ENCODE measurements around the gene ABCC1. TPM values are rescaled to one million over a fixed set of nuclear protein-coding genes. Genes with fewer than 3 reads are reported as not detected.

ABCC1 gene
- total RNA-seq, 1 experiment from 2014 or later = 61.9 TPM

- H3K27ac Mint-ChIP-seq = no peak overlapping the region
- H3K4me3 Mint-ChIP-seq = no peak overlapping the region
- H3K4me1 Mint-ChIP-seq = peaks cover 2% of the 10 kb centered on the region; the same call in 1 of the 2 replicates
- TF ChIP-seq ZNF317 (CRISPR knock-in tag; IDR thresholded peaks at IDR 0.05; ENCODE audit: borderline replicate concordance, low read depth) (no peak), ZNF281 (CRISPR knock-in tag; IDR thresholded peaks at IDR 0.05) (no peak), FOXK1 (CRISPR knock-in tag; IDR thresholded peaks at IDR 0.05) (no peak), CBFB (CRISPR knock-in tag; IDR thresholded peaks at IDR 0.05; ENCODE audit: low read depth) (no peak), MYBL2 (CRISPR knock-in tag; IDR thresholded peaks at IDR 0.05) (no peak), NR1H2 (CRISPR knock-in tag; IDR thresholded peaks at IDR 0.05) (no peak), KAT7 (CRISPR knock-in tag; IDR thresholded peaks at IDR 0.05; ENCODE audit: borderline replicate concordance) (no peak)
- ATAC-seq (no peak), DNase-seq (ENCODE audit: low spot score) (no peak)
- H3K27me3 Mint-ChIP-seq (ENCODE audit: low read depth) = no peaks in the 10 kb centered on the region
- peaks cover 13% of the 10 kb centered on the region for H3K9me3 Mint-ChIP-seq
- ChIA-PET POLR2A (no interaction called here), CTCF (no interaction called here)
- no peaks in the 10 kb centered on the region for H3K36me3 Mint-ChIP-seq
These were observed 36.2 kb upstream of the ABCC1 start for GRCh38 chr16:15913046-15913698.

GRCh38 chr16:15915555-15916081 is 33.8 kb upstream of the ABCC1 start:
- POLR2A ChIA-PET = no interaction called here
- no peaks in the 10 kb centered on the region for H3K4me1 Mint-ChIP-seq
- TF ChIP-seq STAT6 (CRISPR knock-in tag; conservative IDR thresholded peaks at IDR 0.05; ENCODE audit: low read depth) (no peak), ZNF281 (CRISPR knock-in tag; IDR thresholded peaks at IDR 0.05) (no peak), NR1H2 (CRISPR knock-in tag; IDR thresholded peaks at IDR 0.05) (no peak), ZSCAN18 (CRISPR knock-in tag; IDR thresholded peaks at IDR 0.05) (no peak), TP53 (CRISPR knock-in tag; IDR thresholded peaks at IDR 0.05) (no peak), JUN (CRISPR knock-in tag; IDR thresholded peaks at IDR 0.05) (no peak), NFYB (CRISPR knock-in tag; conservative IDR thresholded peaks at IDR 0.05; ENCODE audit: low read depth) (no peak), FOXP4 (CRISPR knock-in tag; IDR thresholded peaks at IDR 0.05) (no peak), HMGA2 (CRISPR knock-in tag; IDR thresholded peaks at IDR 0.05) (no peak), ZBTB21 (CRISPR knock-in tag; IDR thresholded peaks at IDR 0.05; ENCODE audit: borderline replicate concordance) (no peak), ATF2 (CRISPR knock-in tag; IDR thresholded peaks at IDR 0.05; ENCODE audit: borderline replicate concordance, low read depth) (no peak), MAX (CRISPR knock-in tag; IDR thresholded peaks at IDR 0.05) (no peak), E2F5 (CRISPR knock-in tag; IDR thresholded peaks at IDR 0.05) (no peak)

More at GRCh38 chr16:15915555-15916081, 33.8 kb upstream of the ABCC1 start:
- H3K4me3 Mint-ChIP-seq = no peak overlapping the region
- ATAC-seq (no peak), DNase-seq (ENCODE audit: low spot score) (no peak)
- no peaks in the 10 kb centered on the region for H3K36me3 Mint-ChIP-seq
- H3K27me3 Mint-ChIP-seq (ENCODE audit: low read depth) = no peaks in the 10 kb centered on the region
- H3K9me3 Mint-ChIP-seq = peaks cover 16% of the 10 kb centered on the region
- no peak overlapping the region for H3K27ac Mint-ChIP-seq
- CTCF ChIA-PET = no interaction called here

All from WTC11 (cell line).